ENCODE measurements around the gene RPUSD1. TPM values are rescaled to one million over a fixed set of nuclear protein-coding genes. Genes with fewer than 3 reads are reported as not detected.

The RPUSD1 gene
- total RNA-seq, 1 donor from 2014 or later, result 7.8 TPM

GRCh38 chr16:818592-818991, 30.4 kb upstream of the RPUSD1 start:
- no peak for DNase-seq

GRCh38 chr16:818132-818531, 30.0 kb upstream of the RPUSD1 start:
- DNase-seq, result no peak

GRCh38 chr16:817001-817906, 29.1 kb upstream of the RPUSD1 start:
- DNase-seq, result no peak

- DNase-seq, result no peak
These were observed 27.7 kb upstream of the RPUSD1 start for GRCh38 chr16:815861-816260.

- DNase-seq, result no peak
These were observed 26.8 kb upstream of the RPUSD1 start for GRCh38 chr16:814974-815373.

GRCh38 chr16:813916-814412, 25.8 kb upstream of the RPUSD1 start:
- no peak for DNase-seq

DNA sequence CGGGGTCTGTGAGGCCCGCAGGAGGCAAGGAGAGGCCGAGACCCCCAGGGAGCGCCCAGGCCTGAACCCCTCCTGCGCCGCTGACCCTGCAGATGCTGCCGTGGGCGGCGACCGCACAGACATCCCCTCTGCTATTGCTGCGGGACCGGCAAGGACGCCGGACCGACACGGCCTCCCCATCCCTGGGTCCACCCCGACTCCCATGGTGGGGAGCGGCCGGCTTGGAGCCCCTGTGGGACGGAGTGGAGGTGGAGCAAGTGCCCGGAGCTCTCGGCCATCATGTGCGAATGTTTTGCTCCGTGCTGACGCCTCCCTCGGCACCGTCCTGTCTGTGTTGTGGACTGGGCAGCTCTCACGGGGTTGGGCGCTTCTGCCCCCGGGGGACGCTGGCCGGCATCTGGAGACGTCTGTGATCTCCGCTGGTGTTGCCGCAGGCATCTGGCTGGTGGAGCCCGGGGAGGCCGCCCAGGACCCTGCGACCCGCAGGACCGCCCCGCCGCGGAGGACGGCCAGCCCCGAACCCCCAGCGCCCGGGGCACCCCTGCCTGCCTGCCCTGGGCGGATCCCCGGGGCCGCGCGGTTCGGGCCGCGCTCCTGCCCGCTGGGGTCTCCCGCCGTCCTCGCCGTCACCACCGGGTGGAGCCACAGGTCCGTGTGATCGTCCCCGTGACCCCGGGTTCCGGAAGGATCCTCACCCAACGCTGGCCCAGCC, 25.2 kb upstream of the RPUSD1 start:
- DNase-seq, result no peak

GRCh38 chr16:808085-808386, 19.9 kb upstream of the RPUSD1 start:
- no peak for DNase-seq

- peak; percentile 91 for DNase-seq
These were observed 19.3 kb upstream of the RPUSD1 start for GRCh38 chr16:807347-808084.

DNA sequence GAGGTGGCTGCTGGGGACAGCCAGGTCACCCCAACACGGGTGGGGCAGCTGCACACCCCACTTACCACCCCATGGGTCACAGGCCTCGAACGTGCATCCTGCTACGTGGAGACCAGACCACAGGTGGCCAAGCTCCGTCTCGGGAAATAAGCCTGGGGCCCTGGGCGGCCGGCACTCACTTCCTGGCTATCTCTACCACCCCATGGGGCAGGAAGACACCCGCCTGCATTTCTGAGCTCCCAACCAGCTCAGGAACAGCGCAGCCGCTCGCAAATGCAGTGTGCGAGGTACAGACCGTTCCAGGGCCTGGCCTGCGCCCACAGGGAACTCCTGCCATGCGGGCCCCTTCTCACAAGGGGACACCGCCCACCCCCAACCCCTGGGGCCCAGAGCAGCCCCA, 17.3 kb upstream of the RPUSD1 start:
- DNase-seq, result no peak

DNA sequence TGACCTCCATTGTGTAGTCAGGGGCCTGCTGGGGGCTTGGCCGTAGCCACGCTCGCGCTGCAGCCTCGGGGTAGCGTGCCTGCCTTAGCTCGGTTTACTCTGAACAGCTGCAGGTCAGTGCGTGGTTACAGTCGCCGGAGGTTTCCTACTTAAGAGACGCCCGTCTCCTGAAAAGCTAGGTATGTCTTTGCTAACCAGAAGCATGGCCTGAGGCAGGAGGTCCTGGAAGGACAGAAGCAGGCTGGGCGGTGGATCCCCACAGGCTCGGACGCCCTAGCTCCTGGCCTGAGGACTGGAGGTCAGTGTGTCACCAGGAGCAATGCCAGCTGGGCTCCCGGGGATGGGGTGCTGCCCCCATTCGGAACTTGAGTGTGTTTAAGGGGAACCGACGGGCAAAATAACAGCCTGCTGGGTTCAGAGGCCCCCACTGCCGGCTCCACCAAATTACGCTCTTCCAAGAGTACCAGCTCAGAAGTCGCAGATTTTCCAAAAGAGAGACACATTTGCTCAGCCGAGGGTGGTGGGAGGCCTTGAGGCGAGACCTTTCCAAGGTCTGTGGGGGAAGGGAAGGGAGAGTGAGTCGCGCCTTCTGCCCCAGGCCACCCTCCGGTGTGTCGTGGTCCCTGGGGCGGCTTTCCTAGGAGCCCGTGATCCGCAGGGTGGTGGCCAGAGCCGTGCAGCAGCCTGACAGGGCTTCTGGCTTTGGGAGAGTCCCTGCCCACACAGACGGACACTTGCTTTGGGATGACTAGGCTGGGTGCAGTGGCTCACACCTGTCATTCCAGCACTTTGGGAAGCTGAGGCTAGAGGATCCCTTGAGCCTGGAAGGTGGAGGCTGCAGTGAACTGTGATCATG, 16.2 kb upstream of the RPUSD1 start:
- no peak for DNase-seq

- DNase-seq, result no peak
These were observed 15.5 kb upstream of the RPUSD1 start for GRCh38 chr16:803754-804080.

DNA sequence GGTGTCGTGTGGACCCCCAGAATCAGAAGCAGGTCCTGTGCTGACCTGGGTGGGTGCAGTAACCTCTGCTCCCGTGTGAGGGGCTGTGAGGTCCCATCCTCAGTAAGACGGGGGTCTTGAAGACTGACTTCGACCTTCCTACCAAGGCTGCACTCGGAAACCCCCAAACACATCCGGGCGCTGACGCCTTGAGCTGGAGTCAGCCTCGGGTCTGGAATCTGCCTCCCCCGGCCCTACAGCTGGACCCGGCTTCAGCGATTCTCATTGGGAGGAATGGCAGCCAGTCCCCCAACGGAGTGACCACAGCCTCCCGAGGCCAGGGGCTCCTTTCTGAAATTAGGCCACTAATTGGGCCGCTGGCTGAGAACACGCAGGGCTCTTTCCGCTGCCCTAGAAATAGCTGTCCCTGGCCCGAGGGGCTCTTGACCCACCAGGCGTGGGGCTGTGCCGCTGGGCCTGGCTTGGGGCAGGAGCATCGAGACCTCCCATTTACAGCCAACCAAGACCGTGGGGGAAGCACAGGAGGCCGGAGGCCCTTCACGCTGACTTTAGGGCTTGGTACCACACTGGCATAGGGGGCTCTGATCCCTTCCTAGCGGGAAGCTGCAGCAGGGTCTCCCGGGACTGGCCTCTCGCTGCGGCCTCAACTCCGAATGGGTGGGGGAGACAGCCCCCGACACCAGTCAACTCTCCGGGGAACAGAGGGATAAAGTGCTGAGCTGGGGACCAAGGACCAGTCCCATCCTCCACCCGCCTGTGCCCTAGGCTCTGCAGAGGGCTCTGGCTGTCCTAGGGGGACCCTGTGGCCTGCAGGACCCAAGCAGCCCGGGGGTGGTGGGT, 15.0 kb upstream of the RPUSD1 start:
- DNase-seq, result no peak

GRCh38 chr16:802461-802860, 14.3 kb upstream of the RPUSD1 start:
- DNase-seq, result no peak

DNA sequence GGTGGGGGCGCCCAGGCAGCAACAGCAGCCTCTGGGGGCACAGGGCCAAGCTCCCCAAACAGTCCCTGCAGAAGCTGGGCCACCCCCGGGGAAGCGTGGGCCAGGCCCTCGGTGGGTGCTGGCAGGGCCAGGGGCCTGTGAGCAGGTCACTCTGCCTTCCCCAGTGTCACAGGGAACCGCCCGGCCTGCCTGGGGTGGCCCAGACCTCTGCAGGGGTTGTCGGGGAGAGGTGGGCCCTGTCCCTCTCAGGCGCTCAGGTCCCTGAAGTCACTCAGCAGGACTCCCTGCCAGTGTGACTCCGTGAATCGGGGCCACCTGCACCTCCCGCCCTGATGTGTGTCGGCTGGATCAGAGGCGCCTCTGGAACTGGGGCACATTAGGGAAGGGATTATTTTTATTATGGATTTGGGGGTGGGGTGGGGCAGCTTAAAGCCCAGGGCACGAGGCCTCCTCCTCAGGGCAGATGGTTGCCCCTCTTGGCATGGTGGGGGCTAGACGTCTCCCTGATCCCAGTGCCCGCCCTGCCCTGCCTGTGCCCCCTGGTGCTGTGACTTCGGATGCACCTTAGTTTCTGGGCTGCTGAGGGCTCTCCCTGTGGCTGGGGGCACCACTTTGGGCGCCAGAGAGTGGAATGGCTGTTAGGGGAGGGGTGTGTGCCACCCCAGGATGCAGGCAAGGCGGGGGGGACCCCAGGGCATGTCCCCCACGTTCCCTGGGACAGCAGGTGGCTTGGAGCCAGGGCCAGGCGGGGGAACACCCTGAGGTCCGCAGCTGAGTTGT, 13.6 kb upstream of the RPUSD1 start:
- no peak for DNase-seq

- DNase-seq, result no peak
These were observed 12.8 kb upstream of the RPUSD1 start for GRCh38 chr16:800834-801511.

GRCh38 chr16:799948-800833, 12.0 kb upstream of the RPUSD1 start, which contains the start of gene GNG13:
TSS of gene GNG13 (minus strand) at chr16:800734. CDS start at chr16:799077, 1,657 bp downstream.
- no peak for DNase-seq
